H1 (cell line): Measurements from ENCODE around the gene PLXND1. TPM values are rescaled to one million over a fixed set of nuclear protein-coding genes. Genes with fewer than 3 reads are reported as not detected.

Experiments
- CTCF ChIA-PET: fragments of 300-600 bp; sonication (Branson Sonifier 250); formaldehyde crosslinking; loops from one replicate; lab custom pipeline; 2021; ENCODE audit not compliant: partially characterized antibody; lab: Charles Lee
- POLR2A ChIA-PET: fragments of 300-600 bp; sonication (Branson Sonifier 250); formaldehyde crosslinking; loops from one replicate; lab custom pipeline; 2021; ENCODE audit warnings: inconsistent platforms; ENCODE audit not compliant: partially characterized antibody; lab: Charles Lee
- DNase-seq, 2 experiments: peaks; one replicate each; pipeline versions ENCODE4 v3.0.0 to v3.0.0-alpha.2; 2010 to 2022; ENCODE audit warnings: low spot score in 2 of 2, low read depth in 1 of 2, mixed read lengths in 1 of 2
- FAIRE-seq: peaks from 2 replicates; lab custom pipeline; 2011; peaks lifted over from hg19 to GRCh38; lab: Jason Lieb, UNC
- H2AFZ ChIP-seq: 2 replicates; pipeline ENCODE4 v1.8.1; 2012; ENCODE audit warnings: low read length, inconsistent platforms
- H2AK5ac ChIP-seq: 2 replicates; pipeline ENCODE4 v1.6.1; 2013; ENCODE audit warnings: low read depth, low read length
- H2BK120ac ChIP-seq: replicated peaks from 2 replicates; pipeline ENCODE3; 2013; ENCODE audit warnings: low read depth, low read length, inconsistent platforms
- H2BK12ac ChIP-seq: 2 replicates; pipeline ENCODE4 v1.6.1; 2013; ENCODE audit warnings: low read depth, low read length
- H2BK15ac ChIP-seq: 2 replicates; pipeline ENCODE4 v1.6.1; 2013; ENCODE audit warnings: low read length
- H2BK20ac ChIP-seq: 2 replicates; pipeline ENCODE4 v1.6.1; 2013; ENCODE audit warnings: low read length
- H2BK5ac ChIP-seq: 2 replicates; pipeline ENCODE4 v1.6.1; 2013; ENCODE audit warnings: low read depth, low read length
- H3K14ac ChIP-seq: 2 replicates; pipeline ENCODE4 v1.6.1; 2013; ENCODE audit warnings: inconsistent platforms; ENCODE audit not compliant: insufficient read length
- H3K18ac ChIP-seq: 2 replicates; pipeline ENCODE4 v1.6.1; 2013; ENCODE audit warnings: low read length; ENCODE audit errors: extremely low read depth
- H3K23ac ChIP-seq: 2 replicates; pipeline ENCODE4 v1.6.1; 2013; ENCODE audit warnings: inconsistent platforms; ENCODE audit not compliant: insufficient read length
- H3K23me2 ChIP-seq: 2 replicates; pipeline ENCODE4 v1.6.1; 2013; ENCODE audit warnings: low read depth, low read length
- H3K27ac ChIP-seq: 2 replicates; pipeline ENCODE4 v1.6.1; 2011; ENCODE audit warnings: low read depth, low read length, inconsistent platforms
- H3K27me3 ChIP-seq, 4 experiments: replicated peaks in 1 of 4; 1 replicate in 1 of 4; 2 replicates in 3 of 4; pipeline versions ENCODE4 v1.6.1 to v1.8.1; 2011 to 2013; ENCODE audit warnings: low read length in 3 of 4, mild to moderate bottlenecking in 3 of 4, inconsistent platforms in 2 of 4, mixed read lengths in 2 of 4, moderate library complexity in 1 of 4; ENCODE audit not compliant: control insufficient read depth in 3 of 4, insufficient read depth in 3 of 4; ENCODE audit errors: extremely low read depth in 1 of 4
- H3K36me3 ChIP-seq, 4 experiments: 2 replicates each; pipeline versions ENCODE4 v1.6.1 to v1.8.1; 2011 to 2013; ENCODE audit warnings: mild to moderate bottlenecking in 4 of 4, low read length in 3 of 4, moderate library complexity in 2 of 4, control low read depth in 1 of 4, inconsistent platforms in 1 of 4; ENCODE audit not compliant: insufficient read depth in 4 of 4, control insufficient read depth in 2 of 4
- H3K4ac ChIP-seq: replicated peaks from 2 replicates; pipeline ENCODE3; 2013; ENCODE audit warnings: low read length, low read depth, mixed read lengths, inconsistent platforms; ENCODE audit not compliant: insufficient read length
- H3K4me1 ChIP-seq, 4 experiments: replicated peaks in 1 of 4; 1 replicate in 1 of 4; 2 replicates in 3 of 4; pipeline versions ENCODE4 v1.6.1 to v1.8.1; 2011 to 2013; ENCODE audit warnings: low read length in 3 of 4, inconsistent platforms in 2 of 4, mixed read lengths in 1 of 4; ENCODE audit not compliant: insufficient read depth in 4 of 4, control insufficient read depth in 3 of 4
- H3K4me2 ChIP-seq, 2 experiments: 2 replicates each; pipeline versions ENCODE4 v1.6.1 to v1.8.1; 2011 to 2013; ENCODE audit warnings: low read depth in 2 of 2, low read length in 2 of 2, control low read depth in 1 of 2, inconsistent platforms in 1 of 2, mild to moderate bottlenecking in 1 of 2; ENCODE audit not compliant: insufficient read depth in 1 of 2
- H3K4me3 ChIP-seq, 4 experiments: fragments of 200-600, 300-600 bp in 1 of 4; sonication (generic), shearing (Covaris generic), sonication (Bioruptor Twin) in 1 of 4; 2 replicates each; pipeline versions ENCODE4 v1.5.1 to v1.8.1; 2011 to 2016; ENCODE audit warnings: low read length in 4 of 4, low read depth in 3 of 4, control low read depth in 2 of 4, inconsistent platforms in 2 of 4, mild to moderate bottlenecking in 2 of 4, mixed read lengths in 1 of 4, moderate library complexity in 1 of 4; ENCODE audit not compliant: insufficient read depth in 2 of 4; ENCODE audit errors: extremely low read depth in 1 of 4
- H3K56ac ChIP-seq: replicated peaks from 2 replicates; pipeline ENCODE3; 2013; ENCODE audit warnings: low read depth, mild to moderate bottlenecking, mixed read lengths, low read length, inconsistent platforms; ENCODE audit not compliant: insufficient read length
- H3K79me1 ChIP-seq: 2 replicates; pipeline ENCODE4 v1.6.1; 2013; ENCODE audit warnings: low read depth, low read length, control low read depth
- H3K79me2 ChIP-seq, 2 experiments: 2 replicates each; pipeline versions ENCODE4 v1.6.1 to v1.8.1; 2012 to 2013; ENCODE audit warnings: low read length in 2 of 2, mild to moderate bottlenecking in 2 of 2, inconsistent platforms in 1 of 2; ENCODE audit not compliant: insufficient read depth in 2 of 2, control insufficient read depth in 1 of 2
- H3K9ac ChIP-seq, 4 experiments: replicated peaks in 1 of 4; 1 replicate in 1 of 4; 2 replicates in 3 of 4; pipeline versions ENCODE4 v1.6.1 to v1.8.1; 2011 to 2013; ENCODE audit warnings: low read depth in 3 of 4, low read length in 3 of 4, control low read depth in 2 of 4, mild to moderate bottlenecking in 2 of 4, moderate library complexity in 2 of 4, inconsistent platforms in 1 of 4; ENCODE audit errors: extremely low read depth in 1 of 4
- H3K9me3 ChIP-seq, 2 experiments: 2 replicates each; pipeline versions ENCODE4 v1.6.1 to v1.8.1; 2012 to 2013; ENCODE audit warnings: mild to moderate bottlenecking in 2 of 2, moderate library complexity in 2 of 2, control low read depth in 1 of 2, inconsistent platforms in 1 of 2, low read depth in 1 of 2, low read length in 1 of 2, mixed read lengths in 1 of 2; ENCODE audit not compliant: insufficient read depth in 2 of 2
- H4K20me1 ChIP-seq, 2 experiments: replicated peaks in 1 of 2; 2 replicates each; pipeline versions ENCODE3 to v1.8.1; 2011 to 2013; ENCODE audit warnings: inconsistent platforms in 2 of 2, low read length in 2 of 2, mild to moderate bottlenecking in 1 of 2; ENCODE audit not compliant: insufficient read depth in 2 of 2, control insufficient read depth in 1 of 2
- H4K5ac ChIP-seq: 2 replicates; pipeline ENCODE4 v1.6.1; 2013; ENCODE audit warnings: low read length, low read depth, mixed read lengths, inconsistent platforms; ENCODE audit not compliant: insufficient read length
- H4K8ac ChIP-seq: 2 replicates; pipeline ENCODE4 v1.8.0; 2013; ENCODE audit warnings: mild to moderate bottlenecking, moderate library complexity, low read length, inconsistent platforms; ENCODE audit not compliant: insufficient read depth; ENCODE audit errors: extremely low read depth
- H4K91ac ChIP-seq: replicated peaks from 2 replicates; pipeline ENCODE3; 2013; ENCODE audit warnings: low read length, mixed read lengths, inconsistent platforms; ENCODE audit not compliant: insufficient read length
- ATF3 ChIP-seq: IDR thresholded peaks from 2 replicates; pipeline ENCODE4 v1.6.1; 2011; ENCODE audit warnings: low read depth, mild to moderate bottlenecking, low read length; ENCODE audit not compliant: insufficient read depth
- BRCA1 ChIP-seq: IDR thresholded peaks from 2 replicates; pipeline ENCODE4 v1.6.1; 2012; ENCODE audit warnings: low read depth, low read length, improper control_type of control experiment
- CTBP2 ChIP-seq: IDR thresholded peaks from 2 replicates; pipeline ENCODE4 v1.7.0; 2011; ENCODE audit warnings: borderline replicate concordance, mild to moderate bottlenecking, moderate library complexity, mixed read lengths, low read length; ENCODE audit not compliant: insufficient read depth, insufficient read length
- EZH2 ChIP-seq: fragments of 200-600 bp; sonication (generic); IDR thresholded peaks from 2 replicates; pipeline ENCODE4 v1.7.1; 2012; ENCODE audit warnings: low read depth, mild to moderate bottlenecking, moderate library complexity, low read length, inconsistent platforms; ENCODE audit not compliant: severe bottlenecking
- FOSL1 ChIP-seq: IDR thresholded peaks from 2 replicates; pipeline ENCODE4 v1.6.1; 2011; ENCODE audit warnings: mild to moderate bottlenecking, low read depth, low read length, moderate library complexity; ENCODE audit not compliant: insufficient read depth
- GABPA ChIP-seq: IDR thresholded peaks from 2 replicates; pipeline ENCODE4 v1.6.1; 2011; ENCODE audit warnings: mild to moderate bottlenecking, low read length, moderate library complexity, borderline replicate concordance; ENCODE audit not compliant: insufficient read depth
- GTF2F1 ChIP-seq: IDR thresholded peaks from 2 replicates; pipeline ENCODE4 v1.6.1; 2012; ENCODE audit warnings: low read depth, low read length, improper control_type of control experiment, borderline replicate concordance
- JUN ChIP-seq: IDR thresholded peaks from 2 replicates; pipeline ENCODE4 v1.6.1; 2011; ENCODE audit warnings: low read depth, mild to moderate bottlenecking, improper control_type of control experiment, low read length
- RBBP5 ChIP-seq: IDR thresholded peaks from 2 replicates; pipeline ENCODE4 v1.7.1; 2012; ENCODE audit warnings: low read depth, mild to moderate bottlenecking, inconsistent platforms, low read length, moderate library complexity, borderline replicate concordance
- SP1 ChIP-seq: IDR thresholded peaks from 2 replicates; pipeline ENCODE4 v1.6.1; 2011; ENCODE audit warnings: low read depth, low read length
- ZNF274 ChIP-seq: IDR thresholded peaks from 2 replicates; pipeline ENCODE4 v1.7.0; 2012; ENCODE audit warnings: low read length, borderline replicate concordance; ENCODE audit errors: extremely low read depth
- WGBS, 2 experiments: shearing (Covaris generic) in 1 of 2; methylation state at CpG; one replicate each; pipeline versions ENCODE4 v1.1.6 to v1.1.7; 2013 to 2015; ENCODE audit warnings: low lambda C conversion rate in 2 of 2, mixed read lengths in 2 of 2, inconsistent platforms in 1 of 2, low coverage in 1 of 2, missing lambda C conversion rate in 1 of 2; ENCODE audit not compliant: insufficient replicate concordance in 2 of 2, insufficient coverage in 1 of 2, insufficient read length in 1 of 2; ENCODE audit errors: extremely low coverage in 1 of 2, missing lambda C conversion rate in 1 of 2; 5-methylcytosine and 5-hydroxymethylcytosine counted together
- polyA plus RNA-seq, 7 experiments: library from polyadenylated mRNA; depleted of rRNA in 3 of 7; stranded (reverse) in 5 of 7; unstranded in 2 of 7; fragments of >200 nt in 5 of 7; fragments of 200-250 nt in 2 of 7; gene quantifications; 1 replicate in 5 of 7; 2 replicates in 1 of 7; 4 replicates in 1 of 7; pipeline versions ENCODE4 v1.2.1 to v1.2.3, GENCODE V29; 2011 to 2013; ENCODE audit warnings: missing spikeins in 2 of 7, mixed read lengths in 2 of 7
- total RNA-seq: library from RNA; stranded (reverse); fragmentation: NEBNext Ultra II Directional; extraction: Animal tissue kit (Norgen Biotek cat#: 25700); gene quantifications from 2 replicates; pipeline ENCODE4 v1.2.1, GENCODE V29; 2021

PLXND1 gene
- total and polyA plus RNA-seq, 2 of the 8 experiments (the other 6 are each of a cell fraction or from before 2014, with no cell fraction given): 17.7 to 66.4 TPM

DNA sequence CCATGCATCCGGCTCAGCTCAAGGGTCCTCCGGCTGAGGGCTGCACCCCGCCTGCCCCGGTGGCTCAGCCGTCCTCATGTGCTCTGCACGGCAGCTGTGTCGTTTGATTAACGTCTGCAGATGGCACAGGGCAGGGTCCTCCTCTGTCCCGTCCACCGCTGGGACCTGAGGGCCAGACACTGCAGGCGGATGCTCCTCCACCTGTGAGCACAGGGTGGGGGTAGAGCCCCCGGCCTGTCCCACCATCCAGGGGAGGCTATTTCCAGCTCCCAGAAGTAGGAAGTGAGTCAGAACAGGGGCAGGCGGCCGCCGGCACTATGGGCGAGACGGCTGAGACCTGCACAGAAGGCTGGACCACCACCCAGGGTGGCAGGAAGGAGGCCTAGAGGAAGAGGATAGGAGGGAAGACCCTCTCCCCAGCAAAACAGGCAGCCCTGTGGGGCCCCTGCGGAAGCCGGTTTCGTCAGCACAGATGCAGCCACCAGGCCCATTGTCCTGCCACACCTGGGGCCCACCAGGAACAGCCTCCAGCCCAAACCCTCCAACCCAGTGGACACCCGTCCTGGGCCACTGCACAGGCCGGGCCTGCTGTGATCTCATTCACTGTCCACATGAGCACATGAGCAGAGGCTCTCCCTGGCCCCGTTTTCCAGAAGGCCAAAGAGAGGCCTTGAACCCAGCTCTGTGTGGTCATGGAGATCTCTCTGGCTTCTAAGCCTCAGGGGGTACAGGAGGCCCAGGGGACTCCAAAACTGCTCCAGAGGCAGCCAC is 12.6 kb upstream of the PLXND1 start:
- H4K20me1 ChIP-seq: no peaks in the 10 kb centered on the region
- no peaks in the 10 kb centered on the region for H3K79me1 ChIP-seq
- no peak overlapping the region for H3K4me3 ChIP-seq
- no peaks in the 10 kb centered on the region for H3K36me3 ChIP-seq
- H3K9me3 ChIP-seq: no peaks in the 10 kb centered on the region
- H2BK120ac ChIP-seq: no peak overlapping the region
- H4K91ac ChIP-seq: peak overlapping the region; percentile 65
- H3K14ac ChIP-seq: no peak overlapping the region
- peaks cover 0 to 11% (median under 1%) of the 10 kb centered on the region in 4 experiments; a peak in 3 of 7 replicates for H3K4me1 ChIP-seq
- no peak overlapping the region for H3K4me2 ChIP-seq
- WGBS, 2 experiments: 91% methylated on average over 23 of the region's 23 CpGs; no CpG with 5 or more reads in 1 of the 2 experiments
- H2BK15ac ChIP-seq: 0 out of 2 replicates have a peak overlapping the region, but pooled peaks have one; percentile 61
- H2AK5ac ChIP-seq: no peak overlapping the region
- H3K9ac ChIP-seq: no peak overlapping the region
- FAIRE-seq (no peak), DNase-seq (no peak)
- no peaks in the 10 kb centered on the region for H3K27me3 ChIP-seq
- ChIA-PET POLR2A (interaction anchor here (0.5 to 0.8 kb wide), 3 partner anchors 88 to 294 kb away, joined by 3 to 4 read pairs (median 3); no protein-coding TSS in a partner anchor), CTCF (interaction anchor here (1.4 to 1.8 kb wide), 2 partner anchors 10 to 129 kb away, joined by 3 to 7 read pairs; no protein-coding TSS in a partner anchor)
- no peak overlapping the region for H3K18ac ChIP-seq
- peak overlapping the region; percentile 72; the same call in 1 of the 2 replicates for H4K8ac ChIP-seq
- peak overlapping the region; percentile 53 for H3K4ac ChIP-seq
- H3K27ac ChIP-seq: no peak overlapping the region
- H3K23me2 ChIP-seq: no peaks in the 10 kb centered on the region
- no peak overlapping the region for H3K56ac ChIP-seq
- no peak overlapping the region for H4K5ac ChIP-seq
- H2BK20ac ChIP-seq: no peak overlapping the region
- H2AFZ ChIP-seq: no peak overlapping the region
- peak overlapping the region; percentile 50; the same call in 1 of the 2 replicates for H2BK12ac ChIP-seq
- H3K23ac ChIP-seq: no peak overlapping the region
- H2BK5ac ChIP-seq: no peak overlapping the region
- H3K79me2 ChIP-seq: no peaks in the 10 kb centered on the region
- no peak for TF ChIP-seq RBBP5
- no peak for TF ChIP-seq ATF3
- TF ChIP-seq EZH2: no peak
- TF ChIP-seq CTBP2: no peak
- TF ChIP-seq ZNF274: no peak
- TF ChIP-seq FOSL1: no peak
- no peak for TF ChIP-seq GTF2F1
- no peak for TF ChIP-seq JUN
- no peak for TF ChIP-seq BRCA1
- TF ChIP-seq SP1: no peak
- TF ChIP-seq GABPA: no peak
